Raji (cell line): ENCODE results near the gene KIF17.

Source experiments
- POLR2A ChIP-seq: IDR thresholded peaks from 2 replicates; pipeline ENCODE4 v1.6.1; 2011; ENCODE audit warnings: low read depth, low read length, control low read depth; ENCODE audit not compliant: insufficient read depth

The KIF17 gene

DNA sequence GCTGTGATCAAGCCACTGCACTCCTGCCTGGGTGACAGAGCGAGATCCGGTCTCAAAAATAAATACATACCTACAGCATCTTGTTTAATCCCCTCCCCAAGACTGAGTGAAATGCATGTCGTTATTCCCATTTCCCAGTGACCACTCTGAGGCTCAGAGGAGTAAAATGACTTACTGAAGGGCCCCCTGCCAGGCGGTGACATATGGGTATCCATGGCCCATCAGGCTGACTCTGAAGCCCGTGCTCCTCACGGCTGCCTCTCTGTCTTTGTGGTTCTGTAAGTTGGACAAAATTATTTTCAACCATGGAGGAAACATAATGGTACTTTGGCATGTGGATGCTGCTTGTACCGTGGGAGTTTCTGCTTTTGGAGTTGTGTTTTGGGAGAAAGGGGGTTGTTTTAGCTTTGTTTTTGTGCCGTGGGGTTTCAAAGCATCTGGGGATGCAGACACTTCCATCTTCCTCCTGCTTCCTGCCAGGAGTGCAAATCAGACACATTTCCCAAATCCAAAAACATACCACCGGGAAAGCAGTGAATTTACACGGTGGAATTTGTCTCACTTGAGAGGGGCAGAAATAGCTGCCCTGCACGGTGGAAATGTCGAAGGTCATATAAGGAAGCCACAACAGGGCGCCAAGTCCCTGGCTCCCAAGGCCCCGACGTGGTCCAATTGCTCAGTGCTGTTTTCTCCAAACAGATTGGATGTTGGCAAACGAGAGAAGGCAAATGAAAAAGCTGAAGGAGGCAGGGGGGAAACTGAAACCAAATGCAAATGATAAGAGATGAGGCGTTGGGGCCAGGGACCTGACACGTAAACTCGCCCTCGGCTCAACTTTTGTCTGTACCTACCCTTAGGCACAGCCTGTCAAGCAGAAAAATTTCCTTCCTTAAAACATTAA is 101.6 kb downstream of the KIF17 start:
- no peak for TF ChIP-seq POLR2A

- no peak for TF ChIP-seq POLR2A
These were observed 103.7 kb downstream of the KIF17 start for GRCh38 chr1:20614131-20614579.
